CD8-positive, alpha-beta memory T cell (primary cell): ENCODE measurements around the gene CROT. TPM values are rescaled to one million over a fixed set of nuclear protein-coding genes. Genes with fewer than 3 reads are reported as not detected.

ENCODE experiments used
- CTCF ChIA-PET: fragments of 350-600 bp; sonication (Branson Sonifier 250); formaldehyde crosslinking; loops from one replicate; lab custom pipeline; 2021; ENCODE audit warnings: antibody characterized with exemption; lab: Charles Lee
- POLR2A ChIA-PET: fragments of 350-600 bp; sonication (Branson Sonifier 250); formaldehyde crosslinking; loops from one replicate; lab custom pipeline; 2021; ENCODE audit warnings: antibody characterized with exemption; lab: Charles Lee
- DNase-seq, 5 donors: peaks; one replicate each; pipeline versions ENCODE4 v3.0.0 to v3.0.0-alpha.2; 2020 to 2022; ENCODE audit warnings: mixed read lengths in 1 of 5
- H3K27ac ChIP-seq: one replicate; pipeline ENCODE4 v1.7.0; 2013; ENCODE audit warnings: low read depth, mild to moderate bottlenecking, low read length, moderate library complexity
- H3K27me3 ChIP-seq: 2 replicates; pipeline ENCODE4 v1.7.0; 2013; ENCODE audit warnings: low read length, mild to moderate bottlenecking; ENCODE audit not compliant: insufficient read depth, poor library complexity, severe bottlenecking
- H3K36me3 ChIP-seq: 2 replicates; pipeline ENCODE4 v1.7.0; 2013; ENCODE audit warnings: mild to moderate bottlenecking, low read length, moderate library complexity; ENCODE audit not compliant: insufficient read depth
- H3K4me1 ChIP-seq: 2 replicates; pipeline ENCODE4 v1.7.0; 2013; ENCODE audit warnings: mild to moderate bottlenecking, low read length, moderate library complexity; ENCODE audit not compliant: insufficient read depth
- H3K4me3 ChIP-seq: 2 replicates; pipeline ENCODE4 v1.7.0; 2013; ENCODE audit warnings: mild to moderate bottlenecking, low read length
- H3K9me3 ChIP-seq: 2 replicates; pipeline ENCODE4 v1.7.0; 2013; ENCODE audit warnings: mild to moderate bottlenecking, low read length
- H3K27ac Mint-ChIP-seq, 8 donors: one replicate each; pipeline ENCODE4 v1.8.0; 2020 to 2021; ENCODE audit warnings: mixed read lengths in 8 of 8, mild to moderate bottlenecking in 6 of 8, inconsistent platforms in 3 of 8, moderate library complexity in 3 of 8
- H3K27me3 Mint-ChIP-seq, 2 donors: one replicate each; pipeline ENCODE4 v1.8.0; 2020 to 2021; ENCODE audit warnings: mixed read lengths in 2 of 2, mild to moderate bottlenecking in 1 of 2, moderate library complexity in 1 of 2
- H3K36me3 Mint-ChIP-seq, 3 donors: one replicate each; pipeline ENCODE4 v1.8.0; 2020 to 2021; ENCODE audit warnings: mixed read lengths in 3 of 3, inconsistent platforms in 1 of 3, mild to moderate bottlenecking in 1 of 3
- H3K4me1 Mint-ChIP-seq, 3 donors: one replicate each; pipeline ENCODE4 v1.8.0; 2020 to 2021; ENCODE audit warnings: mixed read lengths in 3 of 3, inconsistent platforms in 1 of 3, mild to moderate bottlenecking in 1 of 3
- H3K4me3 Mint-ChIP-seq, 7 donors: one replicate each; pipeline ENCODE4 v1.8.0; 2020 to 2021; ENCODE audit warnings: mixed read lengths in 7 of 7, mild to moderate bottlenecking in 6 of 7, moderate library complexity in 4 of 7, inconsistent platforms in 2 of 7
- H3K9me3 Mint-ChIP-seq, 5 donors: one replicate each; pipeline ENCODE4 v1.8.0; 2020 to 2022; ENCODE audit warnings: mixed read lengths in 5 of 5, mild to moderate bottlenecking in 3 of 5, moderate library complexity in 2 of 5, inconsistent platforms in 1 of 5
- polyA plus RNA-seq: library from polyadenylated mRNA; unstranded; fragments of 300-500 nt; fragmentation: Illumina TruSeq; gene quantifications from one replicate; pipeline ENCODE4 v1.2.3, GENCODE V29; 2021
- total RNA-seq, 2 experiments: library from RNA; stranded (reverse); gene quantifications; one replicate each; pipeline ENCODE4 v1.2.3, GENCODE V29; 2021

Gene CROT
- total and polyA plus RNA-seq, 3 experiments from 2014 or later: 8.5 to 9.9 (median 9.9) TPM

GRCh38 chr7:87344446-87344845 is 1.0 kb upstream of the CROT start:
- H3K27ac Mint-ChIP-seq: peak overlapping the region; percentile 87 to 99 (median 97)
- POLR2A ChIA-PET: interaction anchor here (1.2 kb wide), 1 partner anchor 25 kb away, joined by 4 read pairs; no protein-coding TSS in a partner anchor

GRCh38 chr7:87345962-87346371 is 503 bp downstream of the CROT start:
- peaks cover 11% of the 10 kb centered on the region for H3K36me3 ChIP-seq
- H3K27ac Mint-ChIP-seq: peak overlapping the region; percentile 87 to 99 (median 96)
- DNase-seq: no peak
- H3K9me3 Mint-ChIP-seq: no peaks in the 10 kb centered on the region
- ChIA-PET CTCF (interaction anchor here (0.6 to 2.5 kb wide), 9 partner anchors 11 to 73 kb away, joined by 3 to 7 read pairs (median 3); no protein-coding TSS in a partner anchor), POLR2A (interaction anchor here (1.0 to 1.6 kb wide), 2 partner anchors 70 to 125 kb away, joined by 5 to 6 read pairs; no protein-coding TSS in a partner anchor)
- H3K9me3 ChIP-seq: no peaks in the 10 kb centered on the region
- H3K27ac ChIP-seq: no peak overlapping the region
- peaks cover 24% of the 10 kb centered on the region for H3K4me1 ChIP-seq
- peak overlapping the region; percentile 95 to 99 (median 98) for H3K4me3 Mint-ChIP-seq
- peaks cover 19 to 49% (median 20%) of the 10 kb centered on the region in 3 donors for H3K36me3 Mint-ChIP-seq
- H3K27me3 ChIP-seq: no peaks in the 10 kb centered on the region
- peak overlapping the region; percentile 90 for H3K4me3 ChIP-seq
- peaks cover 43 to 62% (median 61%) of the 10 kb centered on the region in 3 donors for H3K4me1 Mint-ChIP-seq
- H3K27me3 Mint-ChIP-seq: no peaks in the 10 kb centered on the region

More at GRCh38 chr7:87344446-87344845, 1.0 kb upstream of the CROT start:
- Mint-ChIP-seq H3K27me3 (no peaks in the 10 kb centered on the region), H3K9me3 (no peaks in the 10 kb centered on the region), H3K4me1 (peaks cover 43 to 63% (median 62%) of the 10 kb centered on the region in 3 donors), H3K4me3 (peak overlapping the region; percentile 95 to 99 (median 98)), H3K36me3 (peaks cover 11 to 46% (median 15%) of the 10 kb centered on the region in 3 donors)
- DNase-seq: no peak
- Histone ChIP-seq H3K4me1 (peaks cover 24% of the 10 kb centered on the region), H3K27me3 (no peaks in the 10 kb centered on the region), H3K36me3 (peaks cover 3% of the 10 kb centered on the region), H3K9me3 (no peaks in the 10 kb centered on the region), H3K4me3 (peak overlapping the region; percentile 90), H3K27ac (peak overlapping the region; percentile 77)
- CTCF ChIA-PET: interaction anchor here (1.0 kb wide), 1 partner anchor 25 kb away, joined by 3 read pairs; no protein-coding TSS in a partner anchor

GRCh38 chr7:87347207-87347606 is 1.7 kb downstream of the CROT start:
- DNase-seq: no peak

GRCh38 chr7:87347664-87348063 is 2.2 kb downstream of the CROT start:
- Mint-ChIP-seq H3K27ac (no peak overlapping the region), H3K27me3 (no peaks in the 10 kb centered on the region), H3K4me1 (peaks cover 34 to 50% (median 46%) of the 10 kb centered on the region in 3 donors), H3K4me3 (no peak overlapping the region), H3K9me3 (no peaks in the 10 kb centered on the region), H3K36me3 (peaks cover 13 to 48% (median 17%) of the 10 kb centered on the region in 3 donors)
- CTCF ChIA-PET: interaction anchor here (0.6 kb wide), 1 partner anchor 208 kb away, joined by 3 read pairs; no protein-coding TSS in a partner anchor
- Histone ChIP-seq H3K27me3 (no peaks in the 10 kb centered on the region), H3K36me3 (peaks cover 11% of the 10 kb centered on the region), H3K9me3 (no peaks in the 10 kb centered on the region), H3K4me3 (no peak overlapping the region), H3K4me1 (peaks cover 20% of the 10 kb centered on the region), H3K27ac (no peak overlapping the region)
- DNase-seq: no peak
- POLR2A ChIA-PET: no interaction called here

More at GRCh38 chr7:87347207-87347606, 1.7 kb downstream of the CROT start:
- H3K27ac ChIP-seq: no peak overlapping the region
- H3K36me3 Mint-ChIP-seq: peaks cover 14 to 45% (median 15%) of the 10 kb centered on the region in 3 donors
- peaks cover 38 to 54% (median 51%) of the 10 kb centered on the region in 3 donors for H3K4me1 Mint-ChIP-seq
- peak overlapping the region in 1 of 8 donors; percentile 17 for H3K27ac Mint-ChIP-seq
- H3K27me3 Mint-ChIP-seq: no peaks in the 10 kb centered on the region
- no peaks in the 10 kb centered on the region for H3K9me3 Mint-ChIP-seq
- peaks cover 11% of the 10 kb centered on the region for H3K36me3 ChIP-seq
- peaks cover 24% of the 10 kb centered on the region for H3K4me1 ChIP-seq
- H3K4me3 Mint-ChIP-seq: peak overlapping the region in 5 of 7 donors; percentile 44 to 99 (median 98)
- no peaks in the 10 kb centered on the region for H3K27me3 ChIP-seq
- ChIA-PET CTCF (interaction anchor here (0.6 to 2.5 kb wide), 2 partner anchors 10 to 208 kb away, joined by 3 to 7 read pairs; no protein-coding TSS in a partner anchor), POLR2A (no interaction called here)
- H3K9me3 ChIP-seq: no peaks in the 10 kb centered on the region
- no peak overlapping the region for H3K4me3 ChIP-seq

- Mint-ChIP-seq H3K27ac (no peak overlapping the region), H3K36me3 (peaks cover 28 to 67% (median 56%) of the 10 kb centered on the region in 3 donors), H3K27me3 (no peaks in the 10 kb centered on the region), H3K9me3 (peaks cover 3 to 11% (median 9%) of the 10 kb centered on the region in 5 donors), H3K4me3 (no peak overlapping the region), H3K4me1 (peaks cover 0 to 2% (median 0%) of the 10 kb centered on the region in 3 donors)
- POLR2A ChIA-PET: no interaction called here
- Histone ChIP-seq H3K36me3 (peaks cover 5% of the 10 kb centered on the region), H3K4me3 (no peak overlapping the region), H3K27ac (no peak overlapping the region), H3K27me3 (no peaks in the 10 kb centered on the region), H3K4me1 (no peaks in the 10 kb centered on the region), H3K9me3 (peaks cover 4% of the 10 kb centered on the region)
- CTCF ChIA-PET: no interaction called here
- DNase-seq: no peak
Observed at GRCh38 chr7:87354749-87355148, 9.3 kb downstream of the CROT start.

- no peaks in the 10 kb centered on the region for H3K36me3 ChIP-seq
- ChIA-PET POLR2A (no interaction called here), CTCF (interaction anchor here (2.4 kb wide), 1 partner anchor 11 kb away, joined by 7 read pairs; the partner anchor contains the start of gene CROT)
- H3K9me3 ChIP-seq: peaks cover 4% of the 10 kb centered on the region
- DNase-seq: no peak
- no peaks in the 10 kb centered on the region for H3K27me3 Mint-ChIP-seq
- H3K36me3 Mint-ChIP-seq: peaks cover 22 to 62% (median 48%) of the 10 kb centered on the region in 3 donors
- H3K4me1 ChIP-seq: no peaks in the 10 kb centered on the region
- no peak overlapping the region for H3K27ac ChIP-seq
- peaks cover 3 to 11% (median 9%) of the 10 kb centered on the region in 5 donors for H3K9me3 Mint-ChIP-seq
- H3K4me3 Mint-ChIP-seq: no peak overlapping the region
- H3K27ac Mint-ChIP-seq: no peak overlapping the region
- no peaks in the 10 kb centered on the region for H3K27me3 ChIP-seq
- H3K4me1 Mint-ChIP-seq: peaks cover 0 to 2% (median 0%) of the 10 kb centered on the region in 3 donors
- no peak overlapping the region for H3K4me3 ChIP-seq
Observed at GRCh38 chr7:87356448-87356847, 11.0 kb downstream of the CROT start.

- Mint-ChIP-seq H3K36me3 (peaks cover 18 to 50% (median 28%) of the 10 kb centered on the region in 3 donors), H3K9me3 (peaks cover 2 to 6% (median 3%) of the 10 kb centered on the region in 5 donors), H3K4me1 (peaks cover 0 to 2% (median 0%) of the 10 kb centered on the region in 3 donors), H3K27me3 (no peaks in the 10 kb centered on the region), H3K27ac (no peak overlapping the region), H3K4me3 (no peak overlapping the region)
- H3K27me3 ChIP-seq: no peaks in the 10 kb centered on the region
- H3K27ac ChIP-seq: no peak overlapping the region
- H3K4me3 ChIP-seq: no peak overlapping the region
- no peak for DNase-seq
- H3K4me1 ChIP-seq: no peaks in the 10 kb centered on the region
- H3K9me3 ChIP-seq: peaks cover under 1% of the 10 kb centered on the region
- ChIA-PET POLR2A (no interaction called here), CTCF (no interaction called here)
- H3K36me3 ChIP-seq: no peaks in the 10 kb centered on the region
Observed at GRCh38 chr7:87359366-87359765, 13.9 kb downstream of the CROT start.

- Mint-ChIP-seq H3K27ac (no peak overlapping the region), H3K36me3 (peaks cover 10 to 35% (median 12%) of the 10 kb centered on the region in 3 donors), H3K4me1 (peaks cover 0 to 2% (median 0%) of the 10 kb centered on the region in 3 donors), H3K4me3 (no peak overlapping the region), H3K9me3 (no peaks in the 10 kb centered on the region), H3K27me3 (no peaks in the 10 kb centered on the region)
- Histone ChIP-seq H3K36me3 (no peaks in the 10 kb centered on the region), H3K27me3 (no peaks in the 10 kb centered on the region), H3K9me3 (no peaks in the 10 kb centered on the region), H3K4me3 (no peak overlapping the region), H3K27ac (no peak overlapping the region), H3K4me1 (no peaks in the 10 kb centered on the region)
- no peak for DNase-seq
- CTCF ChIA-PET: no interaction called here
- POLR2A ChIA-PET: no interaction called here
Observed at GRCh38 chr7:87361320-87361719, 15.9 kb downstream of the CROT start.
